DMS79 treated with DMSO at 0.1 percent for 48 hours (cell line): Measurements from ENCODE around the gene MND1.

ENCODE experiments used
- DNase-seq: peaks from one replicate; lab custom pipeline; 2025; lab: John Stamatoyannopoulos, UW

Gene MND1

GRCh38 chr4:153346563-153346962 is 2.1 kb downstream of the MND1 start:
- DNase-seq: no peak

GRCh38 chr4:153347117-153347516 is 2.6 kb downstream of the MND1 start:
- DNase-seq: no peak

GRCh38 chr4:153348006-153348405 is 3.5 kb downstream of the MND1 start:
- no peak for DNase-seq

- no peak for DNase-seq
Observed at GRCh38 chr4:153349206-153349805, 4.8 kb downstream of the MND1 start.

DNA sequence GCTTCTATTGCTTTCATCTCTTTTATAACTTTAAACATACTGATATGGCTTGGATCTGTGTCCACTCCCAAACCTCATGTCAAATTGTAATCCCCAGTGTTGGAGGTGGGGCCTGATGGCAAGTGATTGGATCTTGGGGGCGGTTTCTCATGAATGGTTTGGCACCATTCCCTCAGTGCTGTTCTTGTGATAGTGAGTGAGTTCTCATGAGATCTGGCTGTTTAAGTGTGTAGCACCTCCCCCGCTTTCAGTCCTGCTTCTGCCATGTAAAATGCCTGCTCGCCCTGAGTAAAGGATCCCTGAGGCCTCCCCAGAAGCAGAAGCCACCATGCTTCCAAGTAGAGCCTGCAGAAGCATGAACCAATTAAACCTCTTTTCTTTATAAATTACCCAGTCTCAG is 17.7 kb downstream of the MND1 start:
- DNase-seq: no peak

DNA sequence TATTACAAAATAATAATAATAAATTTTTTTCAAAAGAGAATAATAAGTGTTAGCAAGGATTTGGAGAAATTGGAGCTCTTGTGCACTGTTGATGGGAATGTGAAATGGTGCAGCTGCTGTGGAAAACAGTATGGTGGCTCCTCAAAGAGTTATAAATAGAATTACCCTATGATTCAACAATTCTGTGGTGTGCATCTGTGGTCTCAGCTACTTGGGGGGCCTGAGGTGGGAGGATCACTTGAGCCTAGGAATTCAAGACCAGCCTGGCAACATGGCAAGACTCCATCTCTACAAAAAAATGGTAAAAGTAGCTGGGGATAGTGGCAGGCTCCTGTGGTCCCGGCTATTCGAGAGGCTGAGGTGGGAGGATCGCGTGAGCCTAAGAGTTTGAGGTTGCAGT is 19.6 kb downstream of the MND1 start:
- no peak for DNase-seq

GRCh38 chr4:153365003-153365402 is 20.5 kb downstream of the MND1 start:
- DNase-seq: no peak

- DNase-seq: no peak
Observed at GRCh38 chr4:153366486-153366885, 22.0 kb downstream of the MND1 start.

GRCh38 chr4:153367092-153367491 is 22.6 kb downstream of the MND1 start:
- DNase-seq: no peak

- DNase-seq: no peak
Observed at GRCh38 chr4:153369021-153369420, 24.5 kb downstream of the MND1 start.

DNA sequence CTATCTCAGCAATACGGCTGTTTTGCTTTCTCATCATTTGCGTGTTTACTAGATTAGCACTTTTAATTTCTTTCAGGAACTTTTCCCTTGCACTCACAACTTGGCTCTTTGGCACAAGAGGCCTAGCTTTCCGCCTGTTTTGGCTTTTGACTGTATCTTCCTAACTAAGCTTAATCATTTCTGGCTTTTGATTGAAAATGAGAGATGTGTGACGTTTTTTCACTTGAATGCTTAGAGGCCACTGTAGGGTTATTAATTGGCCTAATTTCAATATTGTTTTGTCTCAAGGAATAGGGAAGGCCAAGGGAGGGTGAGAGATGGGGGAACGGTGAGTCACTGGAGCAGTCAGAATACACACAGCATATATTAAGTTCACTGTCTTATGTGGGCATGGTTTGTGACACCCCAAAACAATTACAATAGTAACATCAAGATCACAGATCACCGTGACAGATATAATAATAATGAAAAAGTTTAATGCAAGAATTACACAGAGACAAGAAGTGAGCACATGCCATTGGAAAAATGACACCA is 27.3 kb downstream of the MND1 start:
- no peak for DNase-seq

DNA sequence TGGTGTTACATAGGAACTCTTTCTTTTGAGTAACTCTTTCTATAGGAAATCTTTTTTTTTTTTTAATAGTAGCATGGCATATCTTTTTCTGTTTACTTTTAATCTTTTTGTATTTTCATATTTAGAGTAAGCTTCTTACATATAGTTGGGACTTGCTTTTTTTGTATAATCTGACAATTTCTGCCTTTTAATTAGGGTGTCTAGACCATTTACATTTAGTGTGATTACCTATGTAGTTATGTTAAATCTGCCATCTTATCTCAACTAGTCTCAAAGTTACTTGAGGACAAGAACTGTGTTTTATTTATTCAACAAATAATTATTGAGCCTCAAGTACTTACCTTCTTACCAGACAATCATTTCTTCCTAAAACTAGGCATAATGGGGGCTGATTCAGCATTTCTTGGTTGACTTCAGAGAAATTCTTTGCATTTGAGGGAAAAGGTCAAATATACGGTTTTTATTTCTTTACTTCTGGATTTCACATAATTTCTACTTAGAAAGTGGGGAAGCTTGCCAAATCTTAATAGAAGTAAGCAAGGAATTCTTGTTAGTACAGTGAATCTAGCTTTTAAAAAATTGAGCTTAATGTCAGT is 28.6 kb downstream of the MND1 start:
- no peak for DNase-seq

DNA sequence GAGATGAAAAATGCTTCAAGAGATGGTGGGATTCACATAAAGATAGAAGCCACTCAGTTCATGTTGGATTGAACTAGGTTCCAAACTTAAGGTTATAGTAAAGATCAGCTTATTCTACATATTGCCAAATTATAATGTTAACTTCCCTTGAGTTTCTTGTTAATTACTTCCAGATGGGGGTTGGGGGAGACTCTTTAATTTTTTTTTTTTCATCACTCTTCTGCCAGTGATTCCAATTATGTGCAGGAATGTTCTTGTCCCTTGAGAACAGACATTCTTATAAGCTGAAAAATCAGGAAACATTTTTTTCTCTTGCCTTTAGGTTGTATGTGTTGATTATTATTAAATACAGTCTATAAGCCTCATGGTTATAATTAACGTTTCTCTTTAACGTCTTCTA is 30.0 kb downstream of the MND1 start:
- DNase-seq: no peak

DNA sequence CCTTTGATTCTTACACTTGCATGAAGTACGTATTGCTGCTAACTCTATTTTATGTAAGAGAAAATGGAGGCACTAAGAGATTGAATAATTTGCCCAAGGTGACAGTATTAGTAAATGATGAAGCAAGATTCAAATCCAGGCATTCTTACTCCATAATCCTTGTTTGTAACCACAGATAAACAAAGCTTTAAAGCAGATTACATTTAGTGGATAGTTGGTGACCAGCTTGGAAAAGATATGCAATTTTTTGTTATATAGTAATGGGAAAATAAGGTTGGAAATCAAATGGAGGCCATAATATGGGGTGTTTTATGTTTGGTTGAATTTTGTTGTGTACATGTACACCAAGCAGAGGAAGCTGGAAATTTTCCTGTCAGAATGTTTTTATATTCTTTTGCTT is 30.8 kb downstream of the MND1 start:
- no peak for DNase-seq

- DNase-seq: no peak
Observed at GRCh38 chr4:153383131-153383530, 38.6 kb downstream of the MND1 start.

DNA sequence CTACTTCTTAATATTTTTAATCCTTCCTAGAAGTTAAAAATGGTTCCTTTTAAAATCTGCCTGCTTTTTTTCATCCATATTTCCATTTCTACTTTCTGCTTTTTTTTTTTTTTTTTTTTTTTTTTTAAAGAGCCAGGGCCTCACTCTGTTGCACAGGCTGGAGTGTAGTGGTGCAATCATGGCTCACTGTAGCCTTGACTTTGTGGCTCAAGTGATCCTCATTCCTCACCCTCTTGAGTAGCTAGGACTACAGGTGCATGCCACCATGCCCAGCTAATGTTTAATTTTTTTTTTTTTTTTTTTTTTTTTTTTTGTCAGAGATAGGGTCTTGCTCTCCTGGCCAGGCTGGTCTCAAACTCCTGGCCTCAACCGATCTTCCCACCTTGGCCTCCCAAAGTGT is 39.7 kb downstream of the MND1 start:
- DNase-seq: no peak

DNA sequence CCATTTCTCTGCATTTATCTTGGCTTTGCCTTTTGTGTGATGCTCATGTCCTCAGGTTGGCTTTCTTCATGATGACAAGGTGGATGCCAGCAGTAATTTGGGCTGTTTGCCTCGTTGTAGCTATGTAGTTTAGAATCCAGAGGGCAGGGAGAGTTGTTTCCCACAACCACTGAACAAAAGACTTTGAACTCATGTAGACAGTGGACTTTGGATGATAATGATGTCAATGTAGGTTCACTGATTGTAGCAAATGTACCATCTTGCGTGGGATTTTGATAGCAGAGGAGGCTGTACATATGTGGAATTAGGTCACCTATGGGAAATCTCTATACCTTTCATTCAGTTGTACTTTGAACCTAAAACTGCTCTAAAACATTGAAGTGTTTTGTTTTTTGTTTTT is 41.3 kb downstream of the MND1 start:
- DNase-seq: no peak

DNA sequence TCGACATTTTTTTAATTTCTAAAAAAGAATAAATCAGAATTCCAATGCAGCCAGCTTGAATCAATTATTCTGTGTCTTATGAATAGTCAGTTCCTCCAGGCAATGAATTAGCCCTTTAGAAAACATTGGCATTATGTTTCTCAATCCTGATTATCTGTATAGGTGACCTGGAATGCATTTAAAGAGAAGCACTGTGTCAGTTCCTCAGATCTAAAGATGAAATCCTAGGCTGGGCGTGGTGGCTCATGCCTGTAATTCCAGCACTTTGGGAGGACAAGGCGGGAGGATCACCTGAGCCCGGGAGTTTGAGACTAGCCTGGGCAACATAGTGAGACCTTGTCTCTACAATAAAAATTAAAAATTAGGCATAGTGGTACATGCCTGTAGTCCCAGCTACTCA is 43.5 kb downstream of the MND1 start:
- DNase-seq: no peak

- DNase-seq: no peak
Observed at GRCh38 chr4:153393397-153393796, 48.9 kb downstream of the MND1 start.

DNA sequence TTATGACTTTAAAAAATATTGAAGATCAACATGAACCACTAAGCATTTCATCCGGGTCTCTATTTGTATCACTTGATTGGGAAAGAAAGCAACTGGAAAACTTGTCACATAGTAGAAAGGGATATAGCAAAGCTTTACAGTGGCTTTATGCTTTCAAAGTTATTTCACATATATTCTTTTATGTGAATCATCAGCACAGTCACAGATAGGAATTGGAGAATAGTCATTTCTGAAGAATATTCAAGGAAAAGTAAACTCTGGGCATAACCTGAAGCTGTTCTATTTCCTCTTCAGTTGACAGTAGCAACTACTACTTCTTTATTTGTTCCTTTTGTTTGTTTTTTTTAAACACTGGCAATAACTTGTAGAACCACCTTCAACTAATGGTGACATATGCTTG is 50.5 kb downstream of the MND1 start:
- DNase-seq: no peak

DNA sequence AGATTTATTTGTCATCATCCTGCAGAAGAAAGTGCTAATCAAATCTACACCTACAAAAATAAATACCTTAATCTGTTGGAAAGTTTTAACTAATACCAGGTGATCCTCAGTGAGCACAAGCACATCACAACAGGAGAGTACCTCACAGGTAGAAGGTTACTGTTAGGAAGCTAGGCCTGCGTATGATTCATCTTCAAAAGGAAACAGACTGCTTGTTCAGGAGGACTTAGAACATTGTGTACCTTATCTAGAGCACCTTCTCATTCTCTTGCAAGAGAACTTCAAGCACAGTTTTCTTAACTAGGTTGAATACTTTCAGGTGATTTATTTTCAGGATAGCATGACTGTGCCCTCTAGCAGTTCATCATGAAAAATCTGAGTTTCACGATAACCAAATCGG is 54.2 kb downstream of the MND1 start:
- DNase-seq: no peak

DNA sequence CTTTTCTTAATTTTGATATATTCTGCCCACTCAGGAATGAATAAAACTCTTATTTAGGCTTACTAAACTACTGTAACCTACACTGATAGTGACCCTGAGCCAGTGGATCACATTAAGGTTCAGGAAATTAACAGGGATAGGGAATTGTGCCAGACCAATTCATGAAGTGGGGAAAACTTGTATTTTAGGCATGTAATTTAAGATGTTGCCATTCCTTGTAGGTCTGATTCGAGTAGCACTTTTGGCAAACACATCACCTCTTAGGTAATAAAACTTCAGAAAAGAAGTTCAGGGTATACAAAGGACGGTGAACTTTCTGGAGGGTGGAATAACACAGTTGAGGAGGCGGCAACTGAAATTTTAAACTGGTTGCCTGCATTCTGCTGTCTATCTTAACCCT is 54.9 kb downstream of the MND1 start:
- no peak for DNase-seq

GRCh38 chr4:153401501-153401900 is 57.0 kb downstream of the MND1 start:
- DNase-seq: no peak

DNA sequence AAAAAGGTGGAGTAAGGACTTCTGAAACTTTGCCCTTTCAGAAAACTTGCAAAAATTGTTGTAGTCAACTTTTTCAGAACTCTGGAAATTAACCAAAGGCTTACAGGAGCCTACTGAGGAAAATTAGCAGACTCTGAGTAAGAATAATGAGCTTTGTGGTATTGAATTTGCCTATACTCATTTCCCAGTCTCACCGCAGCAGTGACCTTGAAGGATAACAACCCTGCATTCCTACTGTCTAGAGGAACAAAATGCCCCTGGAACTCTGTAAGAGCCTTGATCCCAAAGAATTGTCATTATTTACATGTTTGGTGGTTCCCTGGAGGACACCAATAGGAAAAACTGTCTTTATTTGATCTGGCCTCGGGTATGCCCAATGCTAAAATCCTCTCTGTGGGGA is 57.9 kb downstream of the MND1 start:
- DNase-seq: no peak
